PC-3 (cell line): ENCODE results near the gene MAPK9.

ENCODE experiments used
- CTCF ChIP-seq: fragments of 300-600 bp; sonication (generic); conservative IDR thresholded peaks from 2 replicates; pipeline ENCODE4 v1.5.1; 2017; ENCODE audit warnings: antibody characterized with exemption, low read depth, mild to moderate bottlenecking, low read length
- EZH2 ChIP-seq: fragments of 300-600 bp; sonication (generic); IDR thresholded peaks from one replicate; pipeline ENCODE4 v1.6.1; 2017; ENCODE audit warnings: antibody characterized with exemption, mild to moderate bottlenecking, low read length; ENCODE audit not compliant: unreplicated experiment

- no peak for TF ChIP-seq CTCF
- TF ChIP-seq EZH2 = no peak
Measured at GRCh38 chr5:180198208-180198607, 93.7 kb downstream of the MAPK9 start.
